PC-9 (cell line): Measurements from ENCODE around the gene UBE2M. TPM values are rescaled to one million over a fixed set of nuclear protein-coding genes. Genes with fewer than 3 reads are reported as not detected.
A peak's percentile ranks its signal among the peaks of the same experiment; 100 is the strongest.

Source experiments
- BruUV-seq: library from RNA; stranded (reverse); fragments of 400-500 nt; replicated peaks from 2 replicates; lab custom pipeline; 2021; lab: Mats Ljungman, UMichigan
- CTCF ChIA-PET: fragments of 300-600 bp; sonication (Branson Sonifier 250); formaldehyde crosslinking; loops from one replicate; lab custom pipeline; 2022; ENCODE audit warnings: antibody characterized with exemption; lab: Charles Lee
- POLR2A ChIA-PET: fragments of 300-600 bp; sonication (Branson Sonifier 250); formaldehyde crosslinking; loops from one replicate; lab custom pipeline; 2022; ENCODE audit warnings: antibody characterized with exemption; ENCODE audit not compliant: unreplicated experiment; lab: Charles Lee
- DNase-seq, 2 experiments: peaks; one replicate each; pipeline versions ENCODE4 v3.0.0 to v3.0.0-alpha.2; 2015 to 2022; ENCODE audit warnings: mixed read lengths in 1 of 2
- H2AFZ ChIP-seq: fragments of 200-600 bp; sonication (generic); 2 replicates; pipeline ENCODE4 v1.8.1; 2017; ENCODE audit warnings: antibody characterized with exemption
- H3F3A ChIP-seq: fragments of 200-600 bp; sonication (generic); 2 replicates; pipeline ENCODE4 v1.8.1; 2017; ENCODE audit warnings: antibody characterized with exemption, mild to moderate bottlenecking, low read depth; ENCODE audit not compliant: insufficient read depth
- H3K27ac ChIP-seq: fragments of 200-600 bp; sonication (generic); 2 replicates; pipeline ENCODE4 v1.6.1; 2016; ENCODE audit warnings: mixed run types
- H3K27me3 ChIP-seq: fragments of 200-600 bp; sonication (generic); 2 replicates; pipeline ENCODE4 v1.6.1; 2016; ENCODE audit warnings: low read depth, mixed run types; ENCODE audit not compliant: insufficient read depth
- H3K36me3 ChIP-seq: fragments of 200-600 bp; sonication (generic); 2 replicates; pipeline ENCODE4 v1.6.1; 2016; ENCODE audit warnings: low read depth, mixed run types
- H3K4me1 ChIP-seq: fragments of 200-600 bp; sonication (generic); replicated peaks from 2 replicates; pipeline ENCODE4 v1.6.1; 2016; ENCODE audit warnings: mixed run types; ENCODE audit not compliant: insufficient read depth
- H3K4me2 ChIP-seq: fragments of 200-600 bp; sonication (generic); 2 replicates; pipeline ENCODE4 v1.6.1; 2017; ENCODE audit warnings: mixed run types
- H3K4me3 ChIP-seq: fragments of 200-600 bp; sonication (generic); 2 replicates; pipeline ENCODE4 v1.6.1; 2016; ENCODE audit warnings: mixed run types
- H3K79me2 ChIP-seq: fragments of 200-600 bp; sonication (generic); 2 replicates; pipeline ENCODE4 v1.6.1; 2017; ENCODE audit warnings: low read depth, mixed run types
- H3K9me2 ChIP-seq: fragments of 200-600 bp; sonication (generic); 2 replicates; pipeline ENCODE4 v1.8.1; 2017; ENCODE audit warnings: mild to moderate bottlenecking; ENCODE audit not compliant: insufficient read depth
- H3K9me3 ChIP-seq: fragments of 200-600 bp; sonication (generic); 2 replicates; pipeline ENCODE4 v1.8.1; 2016; ENCODE audit warnings: low read depth; ENCODE audit not compliant: insufficient read depth
- H4K20me1 ChIP-seq: fragments of 200-600 bp; sonication (generic); 2 replicates; pipeline ENCODE4 v1.8.1; 2017; ENCODE audit not compliant: insufficient read depth
- CTCF ChIP-seq: fragments of 200-600 bp; sonication (generic); conservative IDR thresholded peaks from 2 replicates; pipeline ENCODE4 v1.6.1; 2017; ENCODE audit warnings: mixed run types, antibody characterized with exemption, mild to moderate bottlenecking, moderate library complexity
- EZH2 ChIP-seq: fragments of 200-600 bp; sonication (generic); IDR thresholded peaks from 2 replicates; pipeline ENCODE4 v1.8.0; 2017; ENCODE audit warnings: antibody characterized with exemption, low read depth
- intact Hi-C: fragments of 100-400 bp; cut with micrococcal nuclease; formaldehyde crosslinking; loops from one replicate; pipeline ENCODE4 v1.10.0; 2022; ENCODE audit not compliant: unreplicated experiment
- total RNA-seq: library from RNA; stranded (reverse); gene quantifications from 2 replicates; pipeline ENCODE4 v1.2.3, GENCODE V29; 2021

UBE2M gene
- total RNA-seq, 1 experiment from 2014 or later, result not detected

- Histone ChIP-seq H3K4me3 (no peak overlapping the region), H2AFZ (no peak overlapping the region), H3F3A (peaks cover 12% of the 10 kb centered on the region; the same call in 1 of the 2 replicates), H4K20me1 (no peaks in the 10 kb centered on the region), H3K4me2 (no peak overlapping the region), H3K9me3 (no peaks in the 10 kb centered on the region), H3K9me2 (no peaks in the 10 kb centered on the region), H3K4me1 (peaks cover 6% of the 10 kb centered on the region), H3K79me2 (peaks cover 18% of the 10 kb centered on the region), H3K27ac (no peak overlapping the region), H3K27me3 (no peaks in the 10 kb centered on the region), H3K36me3 (no peaks in the 10 kb centered on the region)
- intact Hi-C loops, result loop anchor here (5.0 kb wide), 1 partner anchor 1413 kb away; no protein-coding TSS in a partner anchor
- no peak for DNase-seq
- no TSS peak for BruUV-seq
- ChIA-PET CTCF (no interaction called here), POLR2A (no interaction called here)
- TF ChIP-seq CTCF (no peak), EZH2 (no peak)
Measured at GRCh38 chr19:58515259-58515658, 43.2 kb downstream of the UBE2M start.

- peaks cover 8% of the 10 kb centered on the region; the same call in 1 of the 2 replicates for H3F3A ChIP-seq
- no peak for DNase-seq
- no peak overlapping the region for H3K27ac ChIP-seq
- H3K27me3 ChIP-seq, result no peaks in the 10 kb centered on the region
- H3K4me1 ChIP-seq, result peaks cover 6% of the 10 kb centered on the region
- no peak overlapping the region for H2AFZ ChIP-seq
- ChIA-PET CTCF (no interaction called here), POLR2A (interaction anchor here (1.0 kb wide), 1 partner anchor 188 kb away, joined by 3 read pairs; the partner anchor contains the start of gene ZSCAN22)
- H3K4me3 ChIP-seq, result peak overlapping the region; percentile 45; the same call in 1 of the 2 replicates
- H4K20me1 ChIP-seq, result no peaks in the 10 kb centered on the region
- TF ChIP-seq EZH2 (no peak), CTCF (no peak)
- peak overlapping the region; percentile 66 for H3K4me2 ChIP-seq
- H3K9me2 ChIP-seq, result no peaks in the 10 kb centered on the region
- intact Hi-C loops, result loop anchor here (5.0 kb wide), 1 partner anchor 1412 kb away; no protein-coding TSS in a partner anchor
- H3K9me3 ChIP-seq, result no peaks in the 10 kb centered on the region
- H3K36me3 ChIP-seq, result no peaks in the 10 kb centered on the region
- H3K79me2 ChIP-seq, result peaks cover 18% of the 10 kb centered on the region
- TSS peak; percentile 59 for BruUV-seq
Measured at GRCh38 chr19:58514564-58515022, 43.8 kb downstream of the UBE2M start.

GRCh38 chr19:58513694-58514563 is 44.5 kb downstream of the UBE2M start:
- no peaks in the 10 kb centered on the region for H3K9me3 ChIP-seq
- no peaks in the 10 kb centered on the region for H3K9me2 ChIP-seq
- peak; percentile 60 to 69 for DNase-seq
- no peaks in the 10 kb centered on the region for H3K36me3 ChIP-seq
- peaks cover 6% of the 10 kb centered on the region for H3K4me1 ChIP-seq
- intact Hi-C loops, result no loop called here
- H4K20me1 ChIP-seq, result no peaks in the 10 kb centered on the region
- CTCF ChIA-PET, result interaction anchor here (0.6 kb wide), 1 partner anchor 294 kb away, joined by 4 read pairs; no protein-coding TSS in a partner anchor
- H3K4me2 ChIP-seq, result peak overlapping the region; percentile 66
- no peaks in the 10 kb centered on the region for H3K27me3 ChIP-seq
- no peak overlapping the region for H3K27ac ChIP-seq
- TF ChIP-seq EZH2 (no peak), CTCF (peak; percentile 58)
- POLR2A ChIA-PET, result interaction anchor here (0.6 to 1.0 kb wide), 2 partner anchors 56 to 187 kb away, joined by 3 read pairs; partner anchors contain the start of gene ZSCAN22
- no TSS peak for BruUV-seq
- peak overlapping the region; percentile 45; the same call in 1 of the 2 replicates for H3K4me3 ChIP-seq
- H2AFZ ChIP-seq, result no peak overlapping the region
- H3K79me2 ChIP-seq, result peaks cover 18% of the 10 kb centered on the region
- peaks cover 3% of the 10 kb centered on the region; the same call in 1 of the 2 replicates for H3F3A ChIP-seq
